ENCODE measurements around the gene LOX.

DNA sequence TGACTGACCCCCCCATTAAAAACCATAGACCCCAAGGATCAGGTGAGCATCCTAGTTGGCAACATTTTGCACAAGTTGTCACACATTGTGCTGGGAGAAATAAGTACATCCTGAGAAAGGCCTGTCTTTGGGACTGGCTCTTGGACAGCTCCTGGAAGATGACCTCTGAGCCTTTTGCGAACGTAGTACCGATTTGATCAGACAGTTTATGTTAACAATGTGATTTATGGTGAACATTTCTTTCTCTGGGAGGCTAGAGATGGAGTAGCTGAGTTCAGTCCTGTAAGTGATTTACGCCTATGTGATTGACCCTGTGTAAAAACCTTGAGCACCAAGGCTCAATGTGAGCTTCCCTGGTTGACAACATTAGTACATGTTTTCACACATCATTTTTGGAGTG is 41.7 kb downstream of the LOX start:
- TF ChIP-seq POLR2A (IDR thresholded peaks at IDR 0.05) = no peak
- TF ChIP-seq, protein P1, sequence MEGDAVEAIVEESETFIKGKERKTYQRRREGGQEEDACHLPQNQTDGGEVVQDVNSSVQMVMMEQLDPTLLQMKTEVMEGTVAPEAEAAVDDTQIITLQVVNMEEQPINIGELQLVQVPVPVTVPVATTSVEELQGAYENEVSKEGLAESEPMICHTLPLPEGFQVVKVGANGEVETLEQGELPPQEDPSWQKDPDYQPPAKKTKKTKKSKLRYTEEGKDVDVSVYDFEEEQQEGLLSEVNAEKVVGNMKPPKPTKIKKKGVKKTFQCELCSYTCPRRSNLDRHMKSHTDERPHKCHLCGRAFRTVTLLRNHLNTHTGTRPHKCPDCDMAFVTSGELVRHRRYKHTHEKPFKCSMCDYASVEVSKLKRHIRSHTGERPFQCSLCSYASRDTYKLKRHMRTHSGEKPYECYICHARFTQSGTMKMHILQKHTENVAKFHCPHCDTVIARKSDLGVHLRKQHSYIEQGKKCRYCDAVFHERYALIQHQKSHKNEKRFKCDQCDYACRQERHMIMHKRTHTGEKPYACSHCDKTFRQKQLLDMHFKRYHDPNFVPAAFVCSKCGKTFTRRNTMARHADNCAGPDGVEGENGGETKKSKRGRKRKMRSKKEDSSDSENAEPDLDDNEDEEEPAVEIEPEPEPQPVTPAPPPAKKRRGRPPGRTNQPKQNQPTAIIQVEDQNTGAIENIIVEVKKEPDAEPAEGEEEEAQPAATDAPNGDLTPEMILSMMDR (IDR thresholded peaks at IDR 0.05) = no peak
